Pons (tissue), 1 donor: Measurements from ENCODE around the gene SHE.
"Not testable (repeated sequence)": the region's sequence is repeated elsewhere in the genome, so short reads cannot be mapped to it uniquely, and the experiment has no call there.

Source experiments
- DNase-seq: peaks from one replicate; pipeline ENCODE4 v3.0.0-alpha.2; 2016; ENCODE audit warnings: low spot score

Gene SHE

DNA sequence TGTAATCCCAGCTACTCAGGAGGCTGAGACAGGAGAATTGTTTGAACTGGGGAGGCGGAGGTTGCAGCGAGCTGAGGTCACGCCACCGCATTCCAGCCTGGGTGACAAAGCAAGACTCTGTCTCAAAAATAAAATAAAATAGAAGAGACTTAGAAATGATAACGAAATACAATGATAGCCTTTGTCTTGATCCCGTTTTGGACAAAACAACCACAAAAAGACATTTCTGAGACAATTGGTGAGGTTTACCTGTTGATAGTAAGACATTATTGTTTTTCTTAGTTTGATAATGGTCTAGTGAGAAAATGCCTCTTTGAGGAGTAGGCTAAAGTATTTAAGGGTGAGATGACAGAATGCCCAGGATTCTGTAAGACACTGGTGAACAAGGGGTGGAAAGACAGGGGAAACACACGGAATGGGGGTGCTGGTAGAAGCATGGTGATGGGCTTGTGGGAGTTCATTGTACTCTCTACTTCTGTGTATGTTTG is 11.9 kb upstream of the SHE start:
- no peak for DNase-seq

DNA sequence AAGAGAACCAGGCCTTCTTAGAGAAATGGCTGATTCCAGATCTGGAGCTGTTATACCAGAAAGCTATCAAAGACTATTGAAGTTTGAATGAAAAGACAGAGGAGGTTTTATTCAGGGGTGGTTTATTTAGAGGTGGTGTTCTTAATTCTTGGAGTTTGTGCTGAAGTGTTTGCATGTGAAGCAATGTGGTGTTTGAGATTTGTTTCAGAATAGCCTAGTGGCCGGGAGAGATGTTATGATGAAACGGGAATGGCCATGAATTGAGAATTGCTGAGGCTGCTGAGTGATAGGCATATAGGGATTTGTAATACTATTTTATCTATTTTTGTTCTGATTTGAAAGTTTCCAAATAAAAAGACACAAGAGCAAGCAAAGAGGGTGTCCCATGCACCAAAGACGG is 10.5 kb upstream of the SHE start:
- no peak for DNase-seq

DNA sequence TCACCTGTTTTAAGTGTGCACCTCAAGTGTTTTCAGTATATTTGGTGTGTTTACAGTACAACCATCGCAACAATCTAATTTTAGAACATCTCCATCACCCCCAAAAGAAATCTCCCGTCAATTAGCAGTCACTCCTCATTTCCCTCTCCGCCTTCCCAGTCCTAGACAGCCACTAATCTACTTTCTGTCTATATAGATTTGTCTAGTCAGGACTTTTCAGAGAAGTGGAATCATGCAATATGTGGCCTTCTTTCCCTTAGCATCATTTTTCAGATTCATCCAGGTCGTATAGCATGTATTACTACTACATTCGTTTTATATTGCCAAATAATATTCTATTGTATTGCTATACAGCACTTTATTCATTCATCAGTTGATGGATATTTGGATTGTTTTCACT is 1.7 kb upstream of the SHE start:
- no peak for DNase-seq

DNA sequence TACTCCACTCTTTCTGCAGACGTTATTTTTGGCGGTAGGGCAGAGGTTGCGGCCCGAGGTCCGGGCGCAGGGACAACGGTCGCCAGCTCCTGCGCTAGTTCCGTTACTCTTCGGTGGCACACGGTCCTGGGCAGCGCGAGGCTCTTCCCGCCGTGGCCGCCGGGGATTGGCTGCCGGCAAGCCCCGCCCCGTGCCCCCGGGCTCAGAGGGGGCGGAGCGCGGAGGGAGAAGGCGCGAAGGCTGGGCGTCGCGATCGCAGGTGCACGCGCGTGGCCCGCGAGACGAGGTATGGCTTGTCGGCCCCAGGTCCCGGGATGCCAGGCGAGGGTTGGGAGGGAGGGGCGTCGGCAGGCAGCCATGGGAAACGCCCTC is 518 bp upstream of the SHE start:
- no peak for DNase-seq

DNA sequence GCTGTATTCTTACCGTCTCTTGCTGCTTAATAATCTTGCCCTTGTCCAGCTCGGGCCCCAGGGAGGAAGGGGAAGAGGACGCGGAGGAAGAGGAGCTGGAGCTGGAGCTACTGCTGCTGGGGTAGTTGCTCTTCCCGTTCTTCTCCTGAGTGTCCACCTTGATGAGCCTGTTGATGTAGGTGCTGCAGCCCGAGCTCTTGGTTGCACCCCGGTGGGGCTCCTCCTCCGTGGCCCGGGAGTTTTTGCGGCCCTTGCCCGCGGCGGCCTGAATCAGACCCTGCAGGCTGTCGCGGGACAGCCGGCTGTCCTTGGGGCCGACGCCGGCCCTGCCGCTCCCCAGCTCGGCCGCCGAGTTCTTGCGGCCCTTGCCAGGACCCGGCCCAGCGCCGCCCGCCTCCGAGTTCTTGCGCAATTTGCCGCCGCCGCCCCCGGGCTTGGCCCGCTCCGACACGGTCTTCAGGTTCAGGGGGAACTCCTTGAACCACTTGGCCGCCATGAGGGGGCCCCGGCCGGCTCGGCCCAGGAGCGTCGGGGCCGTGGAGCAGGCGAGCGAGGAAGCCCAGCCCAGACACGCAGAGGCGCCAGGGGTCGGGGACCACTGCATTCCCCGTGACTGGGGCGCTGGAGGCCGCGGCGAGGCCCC is 668 bp downstream of the SHE start:
- no peak for DNase-seq

DNA sequence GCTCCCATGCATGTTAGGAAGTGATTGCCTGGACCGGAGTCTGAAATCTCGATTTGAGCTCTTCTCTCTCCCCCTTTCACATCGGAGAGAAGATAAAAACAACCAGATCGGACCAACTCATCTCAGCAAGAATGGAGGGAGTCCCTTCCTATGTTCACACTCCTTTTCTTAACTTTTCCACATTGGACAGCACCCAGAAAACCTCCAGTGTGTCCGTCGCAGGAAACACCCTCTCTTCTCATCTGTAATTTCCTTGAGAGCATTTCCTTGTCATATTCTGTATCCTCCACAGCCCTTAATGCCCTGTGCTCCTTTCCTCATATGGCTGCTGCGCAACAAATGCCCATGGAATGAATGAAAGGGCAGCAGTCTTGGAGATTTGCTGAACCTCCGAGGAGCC is 1.7 kb downstream of the SHE start:
- DNase-seq, result no peak

DNA sequence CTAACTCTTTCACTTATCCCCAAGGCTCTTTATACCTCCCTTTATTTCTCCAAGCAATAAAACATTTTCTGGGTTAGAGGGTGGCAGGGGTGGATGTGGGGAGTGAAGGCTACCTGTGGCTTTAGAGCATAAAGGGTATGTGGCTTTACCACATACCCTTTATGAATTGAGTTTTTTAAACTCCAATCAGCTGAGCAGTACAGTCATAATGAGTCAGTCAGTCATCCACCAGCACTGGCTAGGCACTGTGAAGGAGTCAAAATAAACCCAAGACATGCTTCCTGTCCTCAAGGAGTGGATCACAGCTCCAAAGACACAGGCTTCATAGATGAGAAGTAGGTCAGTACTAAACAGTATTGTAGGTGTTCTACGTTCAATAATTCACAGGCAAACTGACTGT is 2.8 kb downstream of the SHE start:
- DNase-seq, result no peak

DNA sequence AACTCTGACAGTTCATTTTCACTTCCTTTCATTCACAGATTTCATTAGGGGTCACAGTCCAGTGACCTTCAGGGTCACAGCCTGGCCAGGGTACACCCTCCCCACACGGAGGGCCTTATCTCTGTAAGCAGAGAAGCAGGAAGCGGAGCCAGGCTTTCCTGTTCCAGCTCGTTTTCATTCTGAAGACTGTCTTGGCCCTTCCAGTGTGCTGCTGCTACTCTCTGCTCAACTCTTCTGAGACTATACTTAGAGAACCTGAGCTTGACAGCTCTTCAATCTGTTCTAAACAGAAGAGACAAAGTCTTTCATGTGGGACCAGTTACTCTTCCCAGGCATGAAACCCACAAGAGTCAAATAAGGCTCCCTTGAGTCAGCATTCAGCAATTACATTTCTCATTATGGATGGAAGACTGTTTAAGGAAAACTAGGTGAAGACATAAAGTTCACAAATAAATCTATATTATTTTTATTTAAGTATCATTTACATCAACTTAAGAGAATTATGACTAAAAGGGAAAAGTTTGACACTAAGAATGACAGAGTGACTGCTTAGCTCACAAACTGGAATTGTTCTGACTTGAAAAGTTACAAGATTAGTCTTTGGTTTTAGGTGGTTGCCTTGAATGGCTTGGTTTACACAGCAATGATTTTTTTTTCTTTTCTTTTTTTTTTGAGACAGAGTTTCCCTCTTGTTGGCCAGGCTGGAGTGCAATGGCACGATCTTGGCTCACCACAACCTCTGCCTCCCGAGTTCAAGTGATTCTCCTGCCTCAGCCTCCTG is 5.0 kb downstream of the SHE start:
- no peak for DNase-seq

DNA sequence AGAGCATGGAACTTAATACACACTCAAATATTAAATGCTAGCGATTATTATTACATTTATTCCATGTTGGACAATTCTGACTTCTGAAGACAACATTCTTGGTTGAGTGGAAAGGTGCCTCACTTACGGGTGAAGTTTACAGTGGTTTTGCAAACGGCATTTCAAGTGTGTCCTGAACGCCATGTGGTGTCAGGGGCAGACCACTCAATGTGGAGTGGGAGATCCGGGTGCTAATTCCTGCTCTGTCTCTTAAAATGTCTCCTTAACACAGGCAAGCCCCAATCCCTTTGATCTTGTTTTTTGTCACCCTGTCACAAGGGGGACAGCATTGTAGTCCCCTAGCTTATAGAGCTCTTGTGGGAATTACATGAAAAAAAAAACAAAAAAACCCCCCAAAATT is 5.8 kb downstream of the SHE start:
- no peak for DNase-seq

DNA sequence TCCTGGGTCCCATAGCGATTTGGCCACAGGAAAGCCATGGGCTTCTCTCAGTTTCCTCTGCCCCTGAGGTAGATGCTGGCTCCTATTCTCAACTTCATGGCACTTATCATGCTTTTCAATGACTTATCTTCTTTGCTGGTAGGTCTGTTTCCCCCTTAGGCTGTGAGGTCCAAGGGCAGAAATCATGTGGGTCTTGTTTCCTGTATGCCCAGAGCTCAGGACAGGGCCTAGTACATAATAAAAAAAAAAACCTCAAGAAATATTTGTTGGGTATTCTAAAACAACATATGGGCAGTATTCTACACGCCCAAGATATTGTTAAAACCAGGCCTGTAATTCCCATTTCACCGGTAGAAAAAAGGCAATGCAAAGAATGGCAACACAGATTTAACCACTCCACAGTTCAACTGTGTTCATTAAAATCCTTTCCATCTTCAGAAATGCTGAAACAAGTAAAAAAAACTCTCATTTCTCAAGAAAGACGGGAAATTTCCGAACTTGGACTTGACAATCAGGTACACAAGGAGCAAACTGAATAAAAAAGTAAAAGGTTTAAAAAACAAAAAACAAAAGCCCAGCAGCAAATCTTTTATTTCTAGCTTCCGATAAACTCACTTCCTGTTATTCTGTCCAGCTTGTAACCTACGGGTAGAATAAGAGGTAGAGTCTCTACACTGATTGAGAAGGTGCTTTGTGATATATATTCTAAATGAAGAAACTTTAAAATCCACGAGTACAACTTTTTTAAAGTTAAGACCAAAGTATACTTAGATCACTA is 6.5 kb downstream of the SHE start:
- DNase-seq, result no peak

DNA sequence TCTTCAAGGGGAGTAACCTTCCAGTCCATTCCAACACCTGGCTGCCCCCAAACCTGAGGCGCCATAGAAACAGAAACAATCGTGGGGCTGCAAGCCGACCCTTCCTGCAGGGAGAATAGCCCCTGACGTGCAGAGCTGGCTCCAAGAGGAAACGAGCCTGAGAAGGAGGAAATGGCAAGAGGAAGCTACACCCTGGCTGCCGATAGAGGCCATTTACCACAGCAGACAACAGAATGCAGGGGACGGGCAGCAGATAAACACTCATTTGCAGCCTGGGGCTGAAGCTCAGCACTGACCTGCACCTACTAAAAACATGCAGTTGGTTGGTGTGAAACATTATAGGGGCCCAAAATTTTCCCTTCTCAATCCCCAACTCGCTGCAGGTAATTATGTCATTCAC is 8.9 kb downstream of the SHE start:
- DNase-seq, result peak; percentile 58

DNA sequence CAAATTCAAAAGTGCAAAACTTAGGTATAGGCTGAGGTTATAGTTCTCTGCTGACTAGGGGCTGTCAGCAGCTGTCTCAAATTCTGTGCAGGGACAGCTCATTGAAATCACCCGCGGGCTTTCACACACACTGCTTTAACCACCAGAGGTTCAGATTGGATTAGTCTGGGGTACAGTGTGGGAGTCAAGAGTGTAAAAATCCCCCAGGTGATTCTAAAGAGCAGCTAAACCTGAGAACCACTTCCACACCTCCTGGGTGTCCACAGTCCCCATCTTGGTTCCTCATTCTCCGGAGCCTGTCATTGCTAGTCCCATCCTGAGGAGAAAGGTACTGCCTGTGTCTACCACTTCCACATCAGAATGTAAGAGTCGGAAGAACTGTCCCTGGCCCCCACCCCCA is 10.1 kb downstream of the SHE start:
- no peak for DNase-seq

DNA sequence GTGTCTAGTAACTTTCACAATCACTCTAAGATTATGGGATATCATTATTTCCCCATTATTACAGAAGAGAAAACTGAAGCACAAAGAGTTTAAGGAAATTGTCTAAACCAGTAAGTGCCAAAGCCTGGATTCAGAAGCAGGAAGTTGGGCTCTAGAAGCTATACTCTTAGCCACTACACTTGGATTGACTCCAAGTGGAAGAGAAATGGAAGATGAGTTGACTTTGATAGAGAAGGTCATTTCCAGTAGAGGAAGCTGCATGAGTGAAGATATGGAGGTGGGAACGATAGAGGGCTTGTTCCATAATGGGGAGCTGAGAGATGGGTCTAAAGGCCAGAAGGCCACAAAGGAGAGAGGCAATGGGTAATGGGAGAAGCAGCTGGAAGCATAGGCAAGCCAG is 11.9 kb downstream of the SHE start:
- DNase-seq, result no peak

DNA sequence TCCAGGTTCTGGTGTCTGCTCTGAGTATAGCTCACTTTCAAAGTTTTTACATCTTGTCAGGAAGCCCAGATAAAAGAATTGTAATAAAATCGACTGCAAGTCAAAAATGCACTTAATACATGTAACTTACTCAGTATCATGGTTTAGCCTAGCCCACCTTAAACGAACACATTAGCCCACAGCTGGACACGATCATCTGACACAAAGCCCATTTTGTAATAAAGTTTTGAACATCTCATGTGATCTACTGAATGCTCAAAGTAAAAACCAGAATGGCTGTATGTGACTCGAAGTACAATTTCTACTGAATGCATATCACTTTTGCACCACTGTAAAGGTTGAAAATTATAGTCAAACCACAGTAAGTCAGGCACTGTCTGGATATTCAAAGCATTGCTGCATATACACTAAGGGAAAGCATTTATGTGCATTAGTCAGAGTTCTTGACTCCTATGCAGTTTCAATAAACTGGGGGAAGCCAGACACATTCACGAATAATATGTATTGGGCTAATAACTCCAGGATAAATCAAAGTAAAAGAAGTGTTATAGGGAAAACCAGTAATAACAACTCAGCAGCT is 12.4 kb downstream of the SHE start:
- no peak for DNase-seq

DNA sequence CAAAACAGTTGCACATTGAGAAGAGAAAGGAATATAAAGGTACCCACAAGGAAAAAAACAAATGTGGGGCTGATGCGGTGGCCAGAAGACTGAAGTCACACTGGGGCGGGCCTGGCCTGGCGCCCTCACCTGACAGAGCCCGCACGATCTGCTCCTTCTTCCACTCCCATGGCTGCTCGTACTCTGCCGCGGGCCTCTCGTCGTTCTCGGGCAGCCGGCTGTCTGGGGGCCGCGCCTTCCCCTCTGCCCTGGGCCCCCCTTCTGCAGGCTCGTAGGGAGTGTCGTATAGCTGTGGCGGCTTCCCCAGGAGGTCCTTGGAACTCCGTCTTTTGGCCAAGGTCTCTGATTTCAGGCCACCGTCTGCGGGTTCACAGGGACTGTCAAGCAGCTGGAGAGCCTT is 13.3 kb downstream of the SHE start:
- no peak for DNase-seq

DNA sequence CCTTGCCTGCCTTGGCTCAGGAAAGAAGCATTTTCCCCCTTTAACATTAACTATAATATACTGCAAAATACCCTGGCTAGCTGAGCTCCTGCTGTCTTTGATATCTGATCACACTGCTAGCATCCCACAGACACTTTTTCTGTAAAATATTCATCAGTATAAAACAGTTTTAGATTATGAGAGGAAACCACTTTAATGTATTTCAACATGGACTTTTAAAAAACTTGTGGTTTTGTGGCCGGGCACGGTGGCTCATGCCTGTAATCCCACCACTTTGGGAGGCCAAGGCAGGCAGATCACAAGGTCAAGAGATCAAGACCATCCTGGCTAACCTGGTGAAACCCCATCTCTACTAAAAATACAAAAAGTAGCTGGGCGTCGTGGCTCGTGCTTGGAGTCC is 15.5 kb downstream of the SHE start:
- DNase-seq, result not testable (repeated sequence)

DNA sequence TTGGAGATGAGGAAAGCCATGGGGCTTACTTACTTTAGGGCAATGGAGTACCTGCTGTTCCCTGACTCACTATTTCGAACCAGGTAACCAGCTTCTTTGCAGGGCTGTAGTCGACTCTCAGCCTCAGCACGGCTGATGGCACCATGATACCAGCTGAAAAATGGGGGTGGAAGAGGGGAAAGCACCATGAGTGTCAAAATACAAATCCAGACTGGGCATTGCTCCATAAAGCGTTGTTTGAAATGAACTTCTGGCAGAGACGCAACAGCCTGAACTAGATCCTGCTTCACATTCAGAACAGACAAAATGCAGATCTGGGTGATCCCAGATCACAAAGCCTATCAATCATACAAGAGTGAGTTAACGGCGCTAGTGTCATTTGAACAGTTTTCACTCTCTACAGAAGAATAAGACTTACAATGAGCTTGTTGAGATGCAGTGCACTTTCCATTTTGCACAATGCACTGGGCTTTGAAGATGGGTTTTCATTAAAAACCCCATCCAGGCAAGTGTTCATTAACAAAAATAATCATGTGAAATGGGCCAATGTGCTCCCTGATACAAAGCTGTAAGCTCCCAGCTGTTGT is 16.2 kb downstream of the SHE start:
- no peak for DNase-seq

DNA sequence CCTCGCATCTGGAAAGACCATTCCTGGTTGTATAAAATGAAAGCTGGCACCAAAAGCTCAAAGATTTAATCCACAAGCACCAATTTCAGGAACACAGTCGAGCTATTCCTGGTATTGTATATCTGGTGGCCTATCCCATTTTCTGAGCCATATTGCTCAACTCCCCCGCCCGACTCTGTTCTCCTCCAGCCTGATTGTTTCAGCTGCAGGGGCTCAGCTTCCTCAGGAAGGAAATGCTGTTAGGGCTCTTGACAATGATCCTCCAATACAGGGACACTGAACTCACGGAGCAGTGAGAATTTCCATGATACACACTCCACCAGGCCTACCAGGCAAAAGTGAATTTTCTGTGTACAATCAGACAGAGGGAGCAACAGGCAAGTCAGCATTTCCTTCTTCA is 17.1 kb downstream of the SHE start:
- DNase-seq, result no peak

DNA sequence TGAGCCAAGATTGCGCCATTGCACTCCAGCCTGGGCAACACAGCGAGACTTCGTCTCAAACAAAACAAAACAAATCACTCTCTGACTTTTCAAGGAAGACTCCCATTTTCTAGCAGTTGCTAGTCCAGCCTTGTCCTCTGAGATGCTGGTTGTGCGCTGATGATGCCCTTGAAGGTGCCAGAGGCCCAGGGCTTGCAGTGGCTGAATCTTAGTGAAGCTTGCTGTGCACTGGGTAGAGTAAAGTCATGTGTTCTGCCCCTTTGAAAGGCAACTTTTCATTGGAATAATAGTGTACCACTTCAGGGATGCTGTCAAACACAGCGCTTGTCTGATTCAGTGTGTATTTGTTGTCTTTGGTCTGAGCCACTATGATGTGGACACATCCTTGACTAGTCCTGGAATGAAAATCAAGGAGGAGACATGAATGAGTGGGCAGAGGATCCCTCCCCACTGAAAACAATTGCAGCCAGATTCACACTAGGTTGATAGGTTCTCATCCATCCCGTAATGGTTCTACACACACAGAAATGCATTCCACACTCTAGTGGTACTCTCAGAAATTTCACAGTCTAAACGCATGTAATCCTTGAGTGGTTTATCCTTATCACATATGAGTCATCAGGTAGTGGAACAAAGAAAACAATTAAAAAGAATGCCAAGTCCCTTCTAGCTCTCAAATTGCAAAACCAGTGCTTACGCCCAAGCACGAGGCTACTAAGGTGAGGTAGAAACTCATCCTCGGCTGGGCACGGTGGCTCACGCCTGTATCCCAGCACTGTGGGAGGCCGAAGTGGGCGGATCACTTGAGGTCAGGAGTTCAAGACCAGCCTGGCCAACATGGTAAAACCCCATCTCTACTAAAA is 18.0 kb downstream of the SHE start:
- DNase-seq, result no peak

DNA sequence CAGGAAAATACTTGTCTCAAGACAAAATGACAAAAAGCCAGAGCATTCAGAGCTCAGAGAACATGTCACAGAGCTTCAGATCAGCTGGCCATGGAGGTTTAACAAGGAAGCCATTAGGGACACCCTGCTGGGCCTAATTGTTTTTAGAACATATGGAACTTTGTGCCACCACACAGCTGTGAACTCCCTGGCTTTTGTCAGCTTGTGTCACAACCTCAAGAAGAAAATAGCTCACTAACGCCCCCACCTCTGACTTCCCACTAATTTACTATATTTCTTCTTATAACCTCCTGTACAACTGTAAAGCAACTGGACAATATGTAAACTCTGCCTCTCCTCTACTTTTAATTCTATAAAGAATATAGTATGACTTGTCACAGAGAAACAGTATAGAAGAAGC is 21.2 kb downstream of the SHE start:
- no peak for DNase-seq

DNA sequence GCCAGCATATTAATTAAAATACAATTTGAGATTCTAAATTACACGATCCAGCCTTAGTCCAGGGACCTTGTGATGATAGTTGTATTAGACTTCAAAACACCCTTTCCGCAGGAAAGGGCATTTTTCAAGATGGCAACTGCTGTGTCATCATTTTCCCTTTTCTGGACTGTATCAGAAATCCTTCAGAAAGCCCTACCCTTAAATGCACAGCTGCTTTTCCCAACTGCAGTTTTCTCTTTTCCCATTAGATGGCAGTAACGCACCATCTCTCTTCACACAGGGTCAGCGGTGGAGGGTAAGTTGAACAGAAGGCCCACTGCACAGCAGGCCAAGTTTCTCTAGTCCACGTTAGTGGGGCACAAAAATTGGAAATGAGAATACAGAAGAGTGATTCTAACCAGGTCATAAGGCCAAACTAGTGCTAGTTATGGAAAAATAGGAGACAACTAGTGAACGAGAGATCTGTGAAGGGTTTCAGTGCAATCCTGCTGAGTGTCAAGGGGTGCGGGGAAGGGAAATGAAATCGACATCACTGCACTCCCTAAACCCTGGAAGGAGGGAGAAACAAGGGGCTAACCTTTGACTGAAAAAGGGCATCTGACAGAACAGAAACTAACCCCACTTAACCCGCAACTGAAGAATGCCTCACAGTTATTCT is 22.3 kb downstream of the SHE start:
- peak; percentile 96 for DNase-seq
